Mesenchymal stem cell (in vitro differentiated cells and primary cell): ENCODE results near the gene STXBP1.
A peak's percentile ranks its signal among the peaks of the same experiment; 100 is the strongest.

Experiments
- DNase-seq: peaks from one replicate; pipeline ENCODE4 v3.0.0-alpha.2; 2013
- H2AFZ ChIP-seq: one replicate; pipeline ENCODE4 v1.6.1; 2013; ENCODE audit warnings: low read depth, mild to moderate bottlenecking, control low read depth, inconsistent platforms, low read length, moderate library complexity
- H2AK5ac ChIP-seq: 2 replicates; pipeline ENCODE4 v1.6.1; 2013; ENCODE audit warnings: low read length, moderate library complexity, mild to moderate bottlenecking, inconsistent platforms; ENCODE audit not compliant: severe bottlenecking
- H2BK120ac ChIP-seq: one replicate; pipeline ENCODE4 v1.6.1; 2013; ENCODE audit warnings: low read depth, mild to moderate bottlenecking, inconsistent platforms, low read length, moderate library complexity
- H2BK12ac ChIP-seq, 2 experiments: one replicate each; pipeline ENCODE4 v1.6.1; 2013; ENCODE audit warnings: inconsistent platforms in 2 of 2, low read length in 2 of 2, mild to moderate bottlenecking in 2 of 2, moderate library complexity in 2 of 2, control low read depth in 1 of 2
- H2BK15ac ChIP-seq: one replicate; pipeline ENCODE4 v1.6.1; 2013; ENCODE audit warnings: mild to moderate bottlenecking, low read depth, inconsistent platforms; ENCODE audit not compliant: poor library complexity, severe bottlenecking
- H2BK5ac ChIP-seq: 2 replicates; pipeline ENCODE4 v1.6.1; 2013; ENCODE audit warnings: low read depth, mild to moderate bottlenecking, low read length, control low read depth, inconsistent platforms; ENCODE audit not compliant: poor library complexity, severe bottlenecking
- H3K14ac ChIP-seq, 2 experiments: one replicate each; pipeline ENCODE4 v1.6.1; 2013; ENCODE audit warnings: inconsistent platforms in 2 of 2, low read length in 2 of 2, control low read depth in 1 of 2, mild to moderate bottlenecking in 1 of 2, moderate library complexity in 1 of 2
- H3K18ac ChIP-seq, 2 experiments: one replicate each; pipeline ENCODE4 v1.6.1; 2013; ENCODE audit warnings: inconsistent platforms in 2 of 2, low read length in 2 of 2, control low read depth in 1 of 2, low read depth in 1 of 2, mild to moderate bottlenecking in 1 of 2
- H3K23ac ChIP-seq, 2 experiments: one replicate each; pipeline ENCODE4 v1.6.1; 2013; ENCODE audit warnings: inconsistent platforms in 2 of 2, low read length in 2 of 2, mild to moderate bottlenecking in 2 of 2, moderate library complexity in 2 of 2, control low read depth in 1 of 2
- H3K27ac ChIP-seq: 2 replicates; pipeline ENCODE4 v1.5.1; 2013; ENCODE audit warnings: mild to moderate bottlenecking, moderate library complexity, low read length, control low read depth, inconsistent platforms; ENCODE audit not compliant: poor library complexity, severe bottlenecking
- H3K27me3 ChIP-seq, 2 experiments: 2 replicates each; pipeline versions ENCODE4 v1.6.1 to v1.7.0; 2013; ENCODE audit warnings: low read length in 2 of 2, mild to moderate bottlenecking in 2 of 2, moderate library complexity in 2 of 2, control low read depth in 1 of 2, inconsistent platforms in 1 of 2; ENCODE audit not compliant: control insufficient read depth in 1 of 2, insufficient read depth in 1 of 2
- H3K36me3 ChIP-seq, 2 experiments: 2 replicates each; pipeline versions ENCODE4 v1.6.1 to v1.7.0; 2013; ENCODE audit warnings: low read length in 2 of 2, control low read depth in 1 of 2, inconsistent platforms in 1 of 2, low read depth in 1 of 2, mild to moderate bottlenecking in 1 of 2; ENCODE audit not compliant: insufficient read depth in 2 of 2, control insufficient read depth in 1 of 2
- H3K4ac ChIP-seq, 2 experiments: one replicate each; pipeline ENCODE4 v1.6.1; 2013; ENCODE audit warnings: inconsistent platforms in 2 of 2, low read length in 2 of 2, mild to moderate bottlenecking in 2 of 2, moderate library complexity in 2 of 2, control low read depth in 1 of 2, low read depth in 1 of 2
- H3K4me1 ChIP-seq: 2 replicates; pipeline ENCODE4 v1.6.1; 2013; ENCODE audit warnings: low read depth, low read length, control low read depth; ENCODE audit not compliant: control insufficient read depth, insufficient read depth
- H3K4me2 ChIP-seq: 2 replicates; pipeline ENCODE4 v1.6.1; 2013; ENCODE audit warnings: low read length, mild to moderate bottlenecking, inconsistent platforms; ENCODE audit not compliant: poor library complexity, severe bottlenecking
- H3K4me3 ChIP-seq, 2 experiments: 2 replicates each; pipeline versions ENCODE4 v1.5.1 to v1.7.0; 2013; ENCODE audit warnings: low read length in 2 of 2, mild to moderate bottlenecking in 2 of 2, control low read depth in 1 of 2, low read depth in 1 of 2; ENCODE audit not compliant: insufficient read depth in 1 of 2
- H3K79me1 ChIP-seq: replicated peaks from 2 replicates; pipeline ENCODE4 v1.6.1; 2013; ENCODE audit warnings: mild to moderate bottlenecking, control low read depth, low read length, inconsistent platforms; ENCODE audit not compliant: poor library complexity, severe bottlenecking
- H3K9ac ChIP-seq: 2 replicates; pipeline ENCODE4 v1.7.0; 2013; ENCODE audit warnings: mild to moderate bottlenecking, low read length, moderate library complexity
- H3K9me3 ChIP-seq: 2 replicates; pipeline ENCODE4 v1.7.0; 2013; ENCODE audit warnings: mild to moderate bottlenecking, low read length; ENCODE audit not compliant: control insufficient read depth
- H4K8ac ChIP-seq: one replicate; pipeline ENCODE4 v1.6.1; 2013; ENCODE audit warnings: inconsistent platforms, mild to moderate bottlenecking, low read length, moderate library complexity
- H4K91ac ChIP-seq: one replicate; pipeline ENCODE4 v1.6.1; 2013; ENCODE audit warnings: mild to moderate bottlenecking, low read length, inconsistent platforms
- WGBS: methylation state at CpG from one replicate; pipeline ENCODE4 v1.1.7; 2013; ENCODE audit warnings: mixed read lengths; 5-methylcytosine and 5-hydroxymethylcytosine counted together

STXBP1 gene

DNA sequence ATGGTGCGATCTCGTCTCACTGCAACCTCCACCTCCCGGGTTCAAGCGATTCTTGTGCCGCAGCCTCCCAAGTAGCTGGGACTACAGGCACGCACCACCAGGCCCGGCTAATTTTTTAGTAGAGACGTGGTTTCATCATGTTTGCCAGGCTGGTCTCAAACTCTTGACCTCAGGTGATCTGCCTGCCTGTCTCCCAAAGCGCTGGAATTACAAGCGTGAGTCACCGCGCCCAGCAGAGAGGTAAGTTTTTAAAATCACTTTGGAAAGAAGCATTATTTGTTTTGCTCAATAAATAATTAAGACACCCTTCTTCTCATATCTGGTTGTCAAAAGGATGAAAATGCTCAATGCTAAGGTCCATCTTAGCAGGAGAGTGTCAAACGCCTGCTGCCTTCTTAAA lies 48.5 kb upstream of the STXBP1 start:
- no peak overlapping the region for H3K23ac ChIP-seq
- peak overlapping the region; percentile 85 for H3K9ac ChIP-seq
- H2BK15ac ChIP-seq, result no peak overlapping the region
- peak overlapping the region; percentile 24 to 76 for H3K4ac ChIP-seq
- H2BK12ac ChIP-seq, result no peak overlapping the region
- H3K36me3 ChIP-seq, result peaks cover 56 to 59% of the 10 kb centered on the region in 2 experiments
- no peak overlapping the region for H2AFZ ChIP-seq
- H4K8ac ChIP-seq, result no peak overlapping the region
- H3K4me2 ChIP-seq, result peak overlapping the region; percentile 13
- H2BK120ac ChIP-seq, result no peak overlapping the region
- H3K4me3 ChIP-seq, result peak overlapping the region in 1 of 2 experiments; percentile 68
- H2BK5ac ChIP-seq, result no peak overlapping the region
- no peaks in the 10 kb centered on the region for H3K79me1 ChIP-seq
- H3K9me3 ChIP-seq, result no peaks in the 10 kb centered on the region
- peak overlapping the region; percentile 86 for H3K27ac ChIP-seq
- H3K4me1 ChIP-seq, result peaks cover 54% of the 10 kb centered on the region
- no peak overlapping the region for H4K91ac ChIP-seq
- no peak for DNase-seq
- no peaks in the 10 kb centered on the region for H3K27me3 ChIP-seq
- H3K18ac ChIP-seq, result peak overlapping the region in 1 of 2 experiments; percentile 77
- H3K14ac ChIP-seq, result no peak overlapping the region
- H2AK5ac ChIP-seq, result no peak overlapping the region
- 85% methylated on average over 10 of the region's 13 CpGs for WGBS

DNA sequence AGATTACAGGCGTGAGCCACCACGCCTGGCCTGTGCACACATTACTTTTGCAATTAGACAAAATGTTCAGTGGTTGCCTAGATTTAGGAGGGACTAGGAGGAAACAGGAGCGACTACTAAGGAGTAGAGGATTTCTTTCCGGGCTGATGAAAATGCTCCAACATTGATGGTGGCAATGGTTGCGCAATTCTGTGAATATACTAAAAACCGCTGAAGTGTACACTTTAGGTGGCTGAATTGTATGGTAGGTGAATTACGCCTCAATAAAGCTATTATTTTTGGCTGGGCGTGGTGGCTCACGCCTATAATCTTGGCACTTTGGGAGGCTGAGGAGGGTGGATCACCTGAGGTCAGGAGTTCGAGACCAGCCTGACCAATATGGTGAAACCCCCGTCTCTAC lies 46.8 kb upstream of the STXBP1 start:
- no peak overlapping the region for H4K91ac ChIP-seq
- H2AK5ac ChIP-seq, result no peak overlapping the region
- peak overlapping the region in 1 of 2 experiments; percentile 100 for H3K4me3 ChIP-seq
- no peaks in the 10 kb centered on the region for H3K9me3 ChIP-seq
- no peaks in the 10 kb centered on the region for H3K27me3 ChIP-seq
- no peak overlapping the region for H3K14ac ChIP-seq
- H2BK5ac ChIP-seq, result no peak overlapping the region
- H3K23ac ChIP-seq, result no peak overlapping the region
- no peak overlapping the region for H4K8ac ChIP-seq
- no peak for DNase-seq
- peaks cover 48% of the 10 kb centered on the region for H3K4me1 ChIP-seq
- no peak overlapping the region for H2BK15ac ChIP-seq
- H2AFZ ChIP-seq, result no peak overlapping the region
- no peak overlapping the region for H3K4me2 ChIP-seq
- H3K4ac ChIP-seq, result no peak overlapping the region
- peak overlapping the region; percentile 11 for H3K27ac ChIP-seq
- H2BK120ac ChIP-seq, result no peak overlapping the region
- no peak overlapping the region for H3K18ac ChIP-seq
- H3K9ac ChIP-seq, result peak overlapping the region; percentile 26
- no peak overlapping the region for H2BK12ac ChIP-seq
- H3K36me3 ChIP-seq, result peaks cover 40 to 42% of the 10 kb centered on the region in 2 experiments
- no peaks in the 10 kb centered on the region for H3K79me1 ChIP-seq
- 92% methylated on average over 10 of the region's 11 CpGs for WGBS

DNA sequence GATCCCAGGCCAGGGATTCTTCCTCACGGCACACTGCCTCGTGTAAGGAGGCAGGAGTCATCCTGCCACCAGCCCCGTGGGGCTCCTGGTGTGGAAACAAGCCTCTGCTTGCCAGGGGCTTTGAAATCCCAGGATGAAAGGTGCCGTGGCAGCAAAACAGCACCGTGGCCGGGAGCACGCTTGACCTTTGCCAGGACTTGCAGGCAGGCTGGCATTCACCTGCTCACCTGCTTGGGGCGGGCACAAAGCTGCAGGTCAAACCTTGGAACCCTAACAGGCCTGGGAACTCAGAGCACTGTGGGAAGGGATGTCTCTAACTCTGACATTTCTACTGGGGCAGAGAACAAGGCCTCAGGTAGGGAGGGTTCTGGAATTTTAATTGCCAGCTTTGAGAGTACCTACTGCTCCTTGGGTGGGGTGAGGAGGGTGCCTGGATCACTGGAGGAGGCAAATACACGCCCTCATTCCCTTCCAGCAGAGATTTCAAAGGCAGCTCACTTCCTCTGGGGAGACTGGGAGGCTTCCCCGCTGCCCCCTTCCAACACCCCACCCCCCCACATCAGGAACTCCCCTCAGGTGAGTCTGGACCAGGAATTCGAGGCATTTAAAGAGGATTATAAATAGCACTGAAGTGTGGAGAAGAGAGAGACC lies 45.6 kb upstream of the STXBP1 start:
- Histone ChIP-seq H2AFZ (no peak overlapping the region), H3K4ac (peak overlapping the region; percentile 55 to 90), H2BK12ac (peak overlapping the region; percentile 60 to 93), H4K8ac (peak overlapping the region; percentile 69), H3K4me3 (peak overlapping the region; percentile 97 to 100), H3K4me1 (peaks cover 44% of the 10 kb centered on the region), H3K9ac (peak overlapping the region; percentile 94), H3K9me3 (no peaks in the 10 kb centered on the region), H2BK5ac (peak overlapping the region; percentile 48), H3K4me2 (peak overlapping the region; percentile 82), H3K14ac (peak overlapping the region in 1 of 2 experiments; percentile 26), H3K18ac (peak overlapping the region; percentile 27 to 99), H3K79me1 (no peaks in the 10 kb centered on the region), H2BK120ac (peak overlapping the region; percentile 43), H3K27ac (peak overlapping the region; percentile 87), H2BK15ac (peak overlapping the region; percentile 46), H2AK5ac (peak overlapping the region; percentile 23), H4K91ac (peak overlapping the region; percentile 58), H3K23ac (peak overlapping the region; percentile 25 to 75), H3K36me3 (peaks cover 30% of the 10 kb centered on the region in 2 experiments), H3K27me3 (no peaks in the 10 kb centered on the region)
- 59% methylated on average over 9 of the region's 11 CpGs for WGBS
- peak; percentile 33 for DNase-seq

DNA sequence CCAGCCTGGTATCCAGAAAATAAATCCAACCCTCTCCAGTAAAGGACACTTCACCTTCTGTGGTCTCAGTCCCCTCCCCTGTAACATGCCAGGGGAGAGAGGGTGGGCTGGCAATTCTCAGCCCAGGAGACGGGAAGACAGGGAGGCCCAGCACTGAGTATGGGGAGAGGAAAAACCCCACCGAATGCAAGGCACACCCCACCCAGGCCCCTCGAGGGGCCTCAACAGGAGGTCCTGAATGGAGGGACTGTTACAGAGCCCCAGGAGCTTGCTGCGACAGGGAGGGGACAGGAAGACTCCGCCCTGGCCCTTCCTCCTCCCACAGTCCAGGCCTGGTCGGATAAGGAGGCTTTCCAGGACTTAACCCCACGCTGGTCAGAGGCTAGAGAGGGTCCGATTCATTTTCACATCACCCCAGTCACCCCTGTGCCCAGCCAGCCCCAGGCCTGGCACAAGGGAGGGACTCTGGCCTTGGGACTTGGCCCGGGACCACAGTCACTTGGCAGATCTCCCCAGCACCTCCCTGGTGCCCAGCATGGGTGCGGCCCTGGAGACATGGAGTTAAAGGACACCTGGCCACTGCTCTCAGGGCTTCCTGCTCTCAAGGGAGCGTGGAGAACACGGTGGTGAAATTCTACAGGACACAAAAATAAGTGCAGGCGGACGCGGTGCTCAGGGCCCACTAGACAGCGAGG lies 44.9 kb upstream of the STXBP1 start:
- Histone ChIP-seq H2BK120ac (peak overlapping the region; percentile 95), H3K79me1 (no peaks in the 10 kb centered on the region), H2BK15ac (peak overlapping the region; percentile 41), H3K4me3 (peak overlapping the region; percentile 97 to 100), H3K27me3 (no peaks in the 10 kb centered on the region), H4K91ac (peak overlapping the region; percentile 88), H3K14ac (peak overlapping the region; percentile 79 to 94), H3K27ac (peak overlapping the region; percentile 87), H3K9me3 (no peaks in the 10 kb centered on the region), H3K9ac (peak overlapping the region; percentile 94), H4K8ac (peak overlapping the region; percentile 91), H3K18ac (peak overlapping the region; percentile 96 to 99), H2AFZ (no peak overlapping the region), H2AK5ac (peak overlapping the region; percentile 74), H2BK5ac (peak overlapping the region; percentile 48), H3K4ac (peak overlapping the region; percentile 76 to 90), H3K4me1 (peaks cover 45% of the 10 kb centered on the region), H3K4me2 (peak overlapping the region; percentile 82), H3K36me3 (peaks cover 30% of the 10 kb centered on the region in 2 experiments), H2BK12ac (peak overlapping the region; percentile 73 to 75), H3K23ac (peak overlapping the region; percentile 14 to 81)
- DNase-seq, result peak; percentile 71
- WGBS, result 7% methylated on average over 15 of the region's 16 CpGs
